Measurements from ENCODE around the gene C5. TPM values are rescaled to one million over a fixed set of nuclear protein-coding genes. Genes with fewer than 3 reads are reported as not detected.

The C5 gene
- total RNA-seq, 1 experiment from 2014 or later: 0.33 TPM

DNA sequence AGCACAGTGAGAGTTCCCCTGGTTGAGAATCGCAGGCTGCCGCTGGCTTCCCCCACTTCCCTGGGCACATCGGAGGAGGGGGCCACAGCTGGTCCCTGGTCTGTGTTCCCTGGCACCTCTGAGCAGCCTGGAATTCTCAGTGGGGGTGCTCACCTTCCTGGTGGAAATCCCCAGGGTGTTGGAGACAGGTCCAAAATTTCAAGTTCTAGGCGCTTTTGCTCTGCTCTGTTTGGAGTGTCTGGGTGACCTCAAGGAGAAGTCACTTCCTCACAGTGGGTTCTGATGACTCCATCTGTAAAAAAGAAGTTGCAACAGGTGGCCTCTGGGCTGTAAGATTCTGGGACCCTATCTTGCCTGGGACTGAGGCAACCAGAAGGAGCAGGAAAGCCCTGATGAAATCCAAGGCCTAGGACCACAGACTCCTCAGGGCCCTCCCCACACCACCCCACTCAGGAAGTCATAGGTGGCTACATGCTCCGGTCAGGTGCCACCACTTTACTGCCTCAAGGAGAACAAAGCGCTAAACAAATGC is 123.6 kb downstream of the C5 start, which contains the start of gene TRAF1:
Gene TRAF1 (minus strand): TSS at position 400 of the 532 bp plus-strand sequence. CDS start 721 bp downstream, outside the sequence.
- no peak for DNase-seq (ENCODE audit: low spot score)

DNA sequence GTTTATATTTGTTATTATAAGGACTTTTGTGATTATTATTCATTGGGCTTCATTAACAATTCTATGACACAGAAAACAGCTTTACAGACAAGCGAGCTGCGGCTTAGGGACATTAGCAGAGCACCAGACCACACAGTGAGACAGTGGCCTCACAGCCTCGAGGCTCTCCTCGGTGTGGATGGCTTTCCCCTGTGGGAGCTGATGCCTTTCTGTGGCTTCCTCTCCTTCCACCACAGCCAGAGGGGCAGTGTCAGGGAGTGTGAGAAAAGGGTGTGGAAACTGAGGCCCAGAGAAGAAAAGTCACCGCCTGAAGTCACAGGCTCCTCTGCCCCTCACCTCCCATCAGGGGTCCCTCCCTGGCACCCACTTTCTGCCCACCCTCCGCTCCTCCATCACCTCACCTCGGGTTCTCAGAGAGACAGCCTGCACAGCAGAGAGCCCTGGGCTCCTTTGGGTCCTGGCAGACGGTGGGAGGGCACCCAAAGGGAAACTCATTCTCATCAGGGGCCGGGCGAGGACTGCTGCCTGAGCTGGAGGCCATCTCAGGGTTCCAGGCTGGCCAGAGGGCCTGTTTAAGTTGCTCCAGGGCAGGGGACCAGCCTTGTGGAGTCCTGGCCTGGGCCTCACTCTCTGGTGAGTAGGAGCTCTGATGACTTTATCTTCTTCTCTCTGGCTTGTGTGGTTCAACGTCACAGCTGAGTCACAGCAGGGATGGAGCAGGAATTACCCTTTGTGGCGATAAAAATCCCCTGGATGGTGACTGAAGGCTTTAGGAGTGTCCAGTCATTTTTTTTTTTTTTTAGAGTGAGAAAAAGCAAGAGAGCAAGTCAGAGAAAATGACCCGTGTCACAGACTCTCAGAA is 124.3 kb downstream of the C5 start:
- DNase-seq (ENCODE audit: low spot score): no peak

DNA sequence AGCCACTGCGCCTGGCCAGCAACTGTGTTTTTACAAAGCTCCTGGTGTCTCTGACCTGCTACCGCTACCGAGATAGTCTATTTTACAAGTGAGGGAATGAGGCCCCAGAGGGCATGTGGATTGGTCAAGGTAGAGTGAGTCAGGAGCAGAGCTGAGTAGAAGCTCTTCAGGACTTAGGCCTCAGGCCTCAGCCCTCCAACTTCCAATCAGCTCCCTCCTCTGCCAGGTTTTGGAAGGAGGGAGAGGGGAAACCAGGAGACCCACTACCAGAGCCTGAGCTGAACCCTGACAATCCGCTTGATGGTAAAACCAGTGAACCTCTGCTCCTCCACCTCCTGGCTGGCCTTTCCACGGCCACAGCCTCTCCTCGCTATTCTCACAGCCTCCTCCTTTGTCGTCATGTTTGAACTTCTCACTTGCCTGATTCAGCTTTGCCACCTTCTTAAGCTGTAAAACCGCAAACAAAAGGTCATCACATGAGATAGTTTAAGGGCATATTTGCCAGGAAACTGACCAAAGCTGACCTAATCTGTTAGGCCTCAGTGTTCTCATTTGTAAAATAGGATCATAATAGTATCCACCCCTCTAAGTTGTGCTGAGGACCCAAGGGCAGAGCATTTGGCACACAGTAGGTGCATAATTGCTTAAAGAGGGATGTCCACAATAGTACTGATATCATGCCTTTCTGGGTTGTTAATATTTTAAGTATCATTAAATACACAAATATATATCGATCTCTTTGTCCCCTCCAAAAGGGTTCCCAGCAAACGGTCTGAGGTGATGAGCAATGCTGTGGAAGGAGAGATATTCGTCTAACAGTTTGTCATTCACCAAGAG is 125.2 kb downstream of the C5 start:
- no peak for DNase-seq (ENCODE audit: low spot score)

DNA sequence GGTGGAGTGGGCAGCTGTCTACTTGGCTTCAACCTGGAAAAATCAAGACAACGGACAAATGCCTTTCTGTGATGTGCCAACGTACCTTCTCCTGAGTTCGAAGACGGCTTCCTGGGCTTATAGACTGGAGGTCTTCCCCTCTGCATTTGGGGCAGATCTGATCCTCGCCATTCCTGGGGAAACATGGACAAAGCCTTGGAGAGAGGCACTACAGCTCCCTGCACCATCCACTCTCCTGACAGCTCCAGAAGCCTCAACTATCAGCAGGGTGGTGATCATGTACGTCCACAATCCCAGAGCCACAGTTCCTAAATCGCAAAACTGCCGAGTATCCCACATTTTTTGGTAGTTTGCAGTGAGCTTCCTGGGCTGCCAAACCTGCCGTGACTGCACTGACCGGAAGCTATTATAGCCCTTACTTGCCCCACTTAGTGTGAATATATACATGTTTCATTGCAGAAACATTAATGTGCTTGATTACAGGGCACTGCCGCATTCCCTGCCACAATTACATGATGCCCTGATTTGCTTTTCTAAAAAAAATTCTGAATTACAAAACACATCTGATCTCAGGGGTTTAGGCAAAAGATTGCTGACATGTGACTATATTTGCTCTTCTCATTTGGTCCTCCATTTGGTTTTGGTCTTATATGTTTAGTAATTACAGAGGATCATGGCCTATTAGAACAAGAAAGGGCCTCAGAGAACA is 126.3 kb downstream of the C5 start:
- no peak for DNase-seq (ENCODE audit: low spot score)

DNA sequence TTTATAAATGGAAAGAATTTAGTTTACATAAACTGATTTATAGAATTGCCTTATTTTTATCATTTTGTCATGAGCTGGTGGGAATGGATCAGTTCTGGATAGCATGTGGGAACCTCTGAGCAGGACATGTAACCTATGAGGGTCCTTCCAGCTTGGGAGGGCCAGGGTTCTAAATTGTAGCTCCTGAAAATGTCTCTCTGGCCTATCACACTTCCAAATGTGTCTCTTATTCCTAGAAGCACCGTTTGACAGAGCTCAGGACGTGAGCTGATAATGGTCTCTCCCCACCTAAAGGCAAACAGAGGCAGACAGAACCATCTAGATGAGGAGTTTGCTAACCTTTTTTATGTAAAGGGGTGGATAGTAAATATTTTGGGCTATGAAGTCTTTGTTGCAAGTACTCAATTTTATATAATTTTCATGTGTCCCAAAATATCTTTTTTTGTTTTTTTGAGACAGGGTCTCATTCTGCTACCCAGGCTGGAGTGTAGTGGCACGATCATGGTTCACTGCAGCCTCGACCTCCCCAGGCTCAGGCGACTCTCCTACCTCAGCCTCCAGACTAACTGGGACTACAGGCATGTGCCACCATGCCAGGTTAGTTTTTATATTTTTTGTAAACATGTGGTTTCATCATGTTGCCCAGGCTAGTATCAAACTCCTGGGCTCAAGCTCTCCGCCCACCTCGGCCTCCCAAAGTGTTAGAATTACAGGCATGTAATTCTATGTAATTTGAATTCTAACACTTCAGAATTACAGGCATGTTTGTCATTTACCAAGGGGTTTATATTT is 127.5 kb downstream of the C5 start:
- no peak for DNase-seq (ENCODE audit: low spot score)

DNA sequence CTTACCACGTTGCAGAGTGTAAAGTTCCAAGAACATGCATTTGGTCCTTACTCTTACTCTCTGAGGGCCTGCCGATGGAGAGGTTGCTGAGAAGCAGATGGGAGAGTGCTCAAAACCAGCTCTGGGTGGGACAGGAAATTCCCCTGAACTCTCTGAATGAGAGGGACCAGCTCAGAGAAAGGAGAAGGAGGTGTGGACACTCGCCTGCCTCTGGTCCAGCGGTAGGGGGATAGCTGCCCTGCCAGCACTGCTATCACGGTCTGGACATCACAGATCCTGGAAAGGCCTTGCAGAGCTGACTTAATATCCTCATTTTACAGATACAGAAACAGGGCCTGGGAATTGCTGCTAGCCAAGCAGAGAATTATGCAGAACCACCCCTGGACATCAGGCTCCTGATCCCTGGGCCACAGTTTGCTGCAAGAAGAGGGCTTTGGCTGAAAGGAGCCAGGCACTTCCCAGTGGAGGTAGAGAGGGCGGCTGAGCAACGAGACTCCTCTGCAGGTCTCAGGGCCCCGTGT is 128.4 kb downstream of the C5 start:
- DNase-seq (ENCODE audit: low spot score): no peak

DNA sequence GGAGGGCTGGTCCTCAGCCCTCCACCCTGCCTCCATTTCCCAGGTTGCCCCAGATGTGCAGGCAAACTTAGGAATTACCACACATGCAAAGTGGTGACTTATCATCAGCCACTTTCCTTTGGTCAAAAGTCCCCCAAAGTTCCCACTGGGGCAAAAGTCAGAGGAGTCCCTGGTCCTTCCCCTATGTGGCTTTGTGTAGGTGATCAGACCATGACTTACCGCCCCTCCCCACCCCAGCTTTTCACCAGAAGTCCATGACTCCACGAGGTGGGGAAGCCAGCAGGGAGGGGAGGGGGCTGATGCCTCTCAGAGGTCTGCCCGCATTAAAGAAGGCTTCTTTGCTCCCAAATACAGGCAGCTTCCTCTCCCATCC is 129.3 kb downstream of the C5 start:
- DNase-seq (ENCODE audit: low spot score): no peak

DNA sequence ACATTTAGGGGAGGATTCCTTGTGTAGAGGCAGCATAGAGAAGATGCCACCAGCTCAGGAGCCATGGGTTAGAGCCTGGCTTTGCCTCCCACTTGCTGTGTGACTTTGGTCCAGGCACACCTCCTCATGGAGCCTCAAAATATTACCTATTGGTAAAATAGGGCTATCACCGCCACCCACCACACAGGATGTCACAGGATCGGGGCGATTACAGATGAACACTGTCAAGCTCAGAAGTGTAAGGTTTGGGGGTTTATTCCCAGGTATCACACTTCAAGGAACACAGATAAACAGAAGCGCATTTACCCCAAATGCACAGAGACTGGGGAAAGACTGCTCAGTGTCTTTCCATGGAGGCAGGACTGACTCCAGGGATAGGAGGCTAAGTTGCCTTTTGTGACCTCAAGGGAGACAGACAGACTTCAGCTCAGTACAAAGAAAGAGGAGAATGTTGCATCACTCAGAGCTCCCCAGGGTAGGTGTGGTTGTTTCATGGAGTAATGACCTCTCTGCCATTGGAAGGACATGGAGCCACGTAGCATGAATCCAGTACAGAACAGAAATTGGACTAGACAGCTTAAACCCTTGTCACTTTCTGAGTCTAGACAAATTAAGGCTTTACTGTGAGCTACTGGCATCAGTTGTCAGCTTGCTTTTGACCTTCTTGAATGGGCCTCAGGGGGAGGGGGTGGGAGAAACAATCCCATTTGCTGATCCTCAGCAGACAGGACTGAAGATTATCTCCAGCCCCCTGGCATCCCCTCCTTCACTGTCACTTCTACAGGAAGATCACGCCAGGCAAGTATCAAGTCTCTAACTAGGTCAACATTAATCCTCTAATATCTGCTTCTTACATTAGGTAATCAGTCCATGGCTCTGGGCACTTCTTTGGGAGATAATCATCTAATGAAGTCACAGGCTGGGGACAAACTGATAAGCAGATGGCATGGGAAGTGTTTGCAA is 130.0 kb downstream of the C5 start:
- DNase-seq (ENCODE audit: low spot score): no peak

DNA sequence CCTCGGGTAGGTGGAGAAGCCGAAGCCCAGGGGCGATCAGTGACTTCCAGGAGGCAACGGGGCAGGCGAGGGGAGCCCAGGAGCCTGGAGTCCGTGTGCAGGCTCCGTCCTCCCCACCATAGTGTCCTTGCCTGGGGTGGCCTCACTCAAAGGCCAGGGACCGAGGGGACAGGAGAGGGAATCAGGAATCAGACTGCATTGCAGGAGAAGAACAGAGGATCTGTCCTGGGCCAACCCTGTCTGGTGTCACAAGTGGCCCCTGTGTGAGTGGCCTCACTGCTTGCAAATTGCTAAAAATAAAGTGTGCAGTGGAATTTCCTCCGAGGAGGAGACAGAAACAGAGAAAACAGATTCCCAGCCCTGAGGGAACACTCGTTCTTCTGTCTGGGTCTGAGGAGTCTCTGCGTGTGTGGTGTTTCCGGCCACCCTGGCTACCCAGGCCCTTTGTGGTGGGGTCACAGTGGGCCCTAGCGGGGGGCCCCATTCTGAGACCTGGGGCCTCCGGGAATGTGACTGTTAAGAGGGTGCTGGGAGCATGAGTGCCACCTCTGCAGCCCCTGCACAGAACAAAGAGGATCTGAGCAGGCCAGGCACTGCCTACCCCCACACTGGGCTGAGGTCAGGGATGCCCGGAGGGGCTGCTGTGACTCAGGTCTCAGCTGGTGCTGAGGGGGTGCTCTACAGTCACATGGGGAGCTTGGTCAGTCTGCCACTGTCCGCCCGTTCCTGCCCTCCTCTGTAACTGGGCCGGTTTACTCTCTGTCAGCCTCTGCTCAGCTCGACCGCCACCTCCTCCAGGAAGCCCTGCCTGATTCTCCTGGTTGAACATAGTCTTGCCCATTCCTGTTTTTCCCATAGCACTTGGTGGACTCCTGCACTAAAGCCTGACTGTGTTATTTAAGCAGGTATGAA is 130.9 kb downstream of the C5 start:
- DNase-seq (ENCODE audit: low spot score): no peak

DNA sequence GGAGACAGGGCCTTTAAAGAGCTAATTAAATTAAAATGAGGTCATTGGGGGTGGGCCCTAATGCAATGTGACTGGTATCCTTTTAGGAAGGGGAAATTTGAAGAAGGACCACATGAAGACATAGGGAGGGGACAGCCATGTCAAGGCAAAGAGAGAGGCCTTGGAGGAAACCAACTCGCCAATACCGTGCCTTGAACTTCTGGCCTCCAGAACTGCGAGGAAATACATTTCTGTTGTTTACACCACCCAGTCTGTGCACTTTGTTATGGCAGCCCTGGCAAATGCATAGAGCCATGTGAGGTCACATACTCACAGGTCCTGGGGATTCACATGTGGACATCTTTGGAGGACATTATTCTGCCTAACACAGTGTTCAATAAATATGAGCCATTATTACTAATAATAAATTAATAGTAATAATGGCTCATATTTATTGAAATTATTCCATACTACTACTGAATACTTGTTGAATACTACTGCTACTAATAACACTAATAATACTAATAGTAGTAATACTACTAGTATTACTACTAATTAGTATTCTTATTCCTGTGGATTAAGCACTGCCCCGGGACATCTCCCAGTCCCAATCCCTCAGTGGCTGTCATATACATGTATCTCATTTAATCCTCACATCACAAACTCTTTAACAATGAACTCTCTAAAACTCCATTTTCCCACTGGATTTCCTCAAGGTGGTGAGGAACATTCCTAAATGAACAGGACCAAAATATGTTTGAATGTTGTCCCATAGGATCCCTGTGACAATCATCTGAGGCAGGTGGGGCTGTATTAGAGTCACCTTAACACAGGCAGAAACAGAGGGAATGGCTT is 131.9 kb downstream of the C5 start:
- no peak for DNase-seq (ENCODE audit: low spot score)

DNA sequence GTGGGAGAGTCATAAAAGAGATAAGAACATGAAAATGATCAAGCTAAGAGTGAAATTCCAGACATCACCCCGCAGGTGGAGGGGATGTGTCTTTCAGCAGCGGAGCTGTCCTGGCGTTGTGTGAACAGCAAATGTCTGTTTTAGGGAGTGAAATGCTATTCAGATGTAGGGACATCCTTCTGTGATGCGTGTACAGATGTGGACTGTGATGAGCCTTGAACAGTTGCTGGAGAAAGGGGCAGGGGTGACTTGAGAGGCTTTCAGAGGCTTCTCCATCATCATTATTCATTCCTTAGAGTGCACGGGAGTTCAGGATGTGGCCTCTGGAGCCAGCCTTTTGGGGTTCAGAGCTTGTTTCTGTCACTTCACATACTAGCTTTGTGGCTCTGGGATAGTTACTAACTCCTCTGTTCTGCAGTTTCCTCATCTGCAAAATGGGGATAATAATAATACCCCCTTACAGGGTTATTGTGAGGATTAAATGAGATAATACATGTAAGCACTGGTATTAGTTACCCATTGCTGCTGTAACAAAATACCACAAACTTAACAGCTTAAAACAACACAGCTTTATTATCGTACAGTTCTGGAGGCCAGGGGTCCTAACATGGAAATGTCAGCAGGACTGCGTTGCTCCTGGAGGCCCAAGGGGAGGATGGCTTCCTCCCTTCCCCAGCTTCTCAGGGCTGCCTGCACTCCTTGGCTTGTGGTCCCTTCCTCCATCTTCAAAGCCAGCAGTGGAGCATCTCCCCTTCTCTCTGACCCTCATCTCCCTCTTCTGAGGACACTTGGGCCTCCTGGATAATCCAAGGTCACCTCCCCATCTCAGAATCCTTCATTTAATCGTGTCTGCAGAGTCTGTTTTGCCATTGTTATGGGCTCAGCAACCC is 132.8 kb downstream of the C5 start:
- DNase-seq (ENCODE audit: low spot score): no peak

DNA sequence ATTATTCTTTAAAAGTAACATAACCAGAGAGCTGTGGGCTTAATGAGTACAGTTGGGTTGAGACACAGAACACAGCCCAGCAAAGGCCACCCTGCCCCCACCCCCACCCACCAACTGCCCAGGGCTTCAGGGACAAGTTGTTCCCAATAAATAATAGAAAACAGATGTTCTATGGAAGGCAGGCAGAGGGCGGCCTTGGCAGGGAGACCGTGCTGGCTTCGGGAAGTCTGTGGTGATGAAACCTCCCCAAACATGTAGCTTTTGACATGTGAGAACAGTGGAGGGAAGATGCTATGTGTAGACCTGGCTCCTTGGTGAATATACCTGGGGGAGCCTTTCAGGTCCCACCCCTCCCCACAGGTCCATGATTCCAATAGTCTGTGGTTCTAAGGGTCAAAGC is 133.5 kb downstream of the C5 start:
- no peak for DNase-seq (ENCODE audit: low spot score)

DNA sequence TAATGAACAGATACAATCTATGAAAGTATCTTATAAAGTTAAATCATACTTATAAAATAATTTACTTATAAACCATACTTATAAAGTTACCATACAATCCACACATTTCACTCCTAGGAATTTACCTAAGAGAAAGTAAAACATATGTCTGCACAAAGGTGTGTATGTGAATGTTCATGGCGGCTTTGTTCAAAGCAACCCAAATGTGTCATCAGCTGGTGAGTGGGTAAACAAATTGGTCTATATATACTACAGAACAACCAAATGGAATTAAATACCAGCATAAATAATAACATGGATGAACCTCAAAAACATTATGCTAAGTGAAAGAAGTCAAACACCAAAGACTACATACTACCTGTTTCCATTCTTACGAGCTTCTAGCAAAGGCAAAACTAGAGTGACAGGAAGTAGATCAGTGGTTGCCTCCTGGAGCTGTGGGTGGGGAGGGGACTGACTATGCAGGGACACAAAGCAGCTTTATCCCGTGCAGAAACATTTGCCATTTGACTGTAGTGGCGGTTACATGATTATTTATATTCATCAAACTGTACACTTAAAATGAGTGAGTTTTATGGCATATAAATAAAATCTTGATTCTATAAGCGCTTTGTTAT is 134.1 kb downstream of the C5 start:
- no peak for DNase-seq (ENCODE audit: low spot score)

DNA sequence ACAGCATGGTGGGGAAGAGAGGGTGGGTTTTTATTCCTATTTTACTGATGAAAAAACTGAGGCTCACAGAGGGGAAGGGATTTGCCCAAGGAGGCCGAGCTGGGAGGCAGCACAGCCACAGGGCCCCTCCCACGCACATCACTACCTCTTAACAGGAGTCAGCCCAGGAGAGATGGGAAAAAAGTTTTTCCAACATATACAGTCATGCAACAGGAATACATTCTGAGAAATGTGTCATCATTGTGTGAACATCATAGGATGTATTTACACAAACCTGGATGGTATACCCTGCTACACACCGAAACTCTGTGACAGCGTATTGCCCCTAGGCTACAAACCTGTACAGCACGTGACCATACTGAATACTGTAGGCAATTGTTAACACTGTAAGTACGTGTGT is 135.1 kb downstream of the C5 start:
- DNase-seq (ENCODE audit: low spot score): no peak

DNA sequence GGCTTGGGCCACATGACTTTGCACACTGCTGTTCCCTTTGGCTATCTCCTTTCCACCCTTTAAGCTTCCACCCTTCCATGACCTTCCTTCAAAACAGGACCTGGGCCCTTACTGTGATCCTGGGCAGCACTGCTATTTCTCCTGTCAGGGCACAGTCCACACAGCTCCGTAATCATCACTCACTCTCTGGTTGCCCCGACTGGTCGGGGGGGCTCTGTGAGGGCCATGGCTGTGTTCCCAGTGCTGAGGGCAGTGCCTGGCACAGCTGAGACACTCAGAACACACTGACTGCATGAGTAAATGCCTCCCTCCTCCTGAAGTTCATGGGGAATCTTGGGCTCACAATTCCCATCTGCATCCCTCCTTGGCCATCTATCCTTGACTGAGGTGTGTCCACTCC is 135.7 kb downstream of the C5 start:
- no peak for DNase-seq (ENCODE audit: low spot score)

DNA sequence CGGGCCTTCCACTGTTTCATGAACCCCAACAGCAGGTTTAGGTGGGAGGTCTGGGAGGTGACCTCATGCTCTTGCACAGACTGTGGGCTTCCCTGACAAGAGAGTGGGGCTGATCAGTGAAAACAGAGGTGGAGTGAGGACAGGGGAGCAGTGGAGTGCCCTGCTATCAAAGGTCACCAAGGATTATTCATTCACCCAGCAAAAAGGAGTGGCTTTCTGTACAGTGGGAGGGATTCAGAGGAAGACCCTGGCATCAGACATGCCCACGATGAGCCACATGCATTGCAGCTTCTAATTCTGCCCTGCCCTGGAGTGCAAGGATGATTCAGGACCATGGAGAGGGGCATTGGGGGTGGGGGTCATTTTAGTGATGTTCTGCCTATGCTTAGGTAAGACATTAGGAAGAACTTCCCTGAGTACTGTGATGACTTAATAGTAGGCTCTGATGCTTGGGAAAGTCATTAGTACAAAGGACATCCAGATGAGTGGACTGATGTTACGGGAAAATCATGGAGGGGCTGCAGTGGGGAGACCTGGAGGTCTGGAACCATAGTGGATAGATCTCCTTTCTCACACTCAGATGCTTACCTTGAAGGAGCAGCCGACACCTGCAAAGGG is 136.3 kb downstream of the C5 start:
- no peak for DNase-seq (ENCODE audit: low spot score)

All from HT-29 (cell line).